Epithelial cell of proximal tubule (primary cell): ENCODE measurements around the gene PIGO. TPM values are rescaled to one million over a fixed set of nuclear protein-coding genes. Genes with fewer than 3 reads are reported as not detected.

Experiments
- DNase-seq: peaks from one replicate; pipeline ENCODE4 v3.0.0-alpha.2; 2011; ENCODE audit warnings: low read depth
- H3K4me3 ChIP-seq: 2 replicates; pipeline ENCODE4 v1.5.1; 2011; ENCODE audit warnings: low read depth, mild to moderate bottlenecking, low read length
- CTCF ChIP-seq: conservative IDR thresholded peaks from 2 replicates; pipeline ENCODE4 v1.5.1; 2012; ENCODE audit warnings: low read depth, mild to moderate bottlenecking, low read length
- total RNA-seq: library from RNA; depleted of rRNA; stranded (reverse); fragments of >200 nt; gene quantifications from 2 replicates; pipeline ENCODE4 v1.2.3, GENCODE V29; 2015

PIGO gene
- total RNA-seq, 1 donor from 2014 or later: 18.6 TPM

- peak overlapping the region; percentile 97 for H3K4me3 ChIP-seq
- no peak for TF ChIP-seq CTCF
- peak; percentile 80 for DNase-seq
Observed at GRCh38 chr9:35111001-35111933, 14.9 kb upstream of the PIGO start.

GRCh38 chr9:35110327-35110761, 14.0 kb upstream of the PIGO start:
- peak overlapping the region; percentile 97 for H3K4me3 ChIP-seq
- DNase-seq: no peak
- TF ChIP-seq CTCF: no peak

- no peak overlapping the region for H3K4me3 ChIP-seq
- DNase-seq: no peak
- no peak for TF ChIP-seq CTCF
Observed at GRCh38 chr9:35108946-35109575, 12.7 kb upstream of the PIGO start.

GRCh38 chr9:35108461-35108860, 12.1 kb upstream of the PIGO start:
- no peak overlapping the region for H3K4me3 ChIP-seq
- no peak for DNase-seq
- TF ChIP-seq CTCF: no peak

- DNase-seq: no peak
- no peak overlapping the region for H3K4me3 ChIP-seq
- TF ChIP-seq CTCF: no peak
Observed at GRCh38 chr9:35107297-35108290, 11.2 kb upstream of the PIGO start.

GRCh38 chr9:35106343-35106730, 9.9 kb upstream of the PIGO start:
- TF ChIP-seq CTCF: no peak
- no peak overlapping the region for H3K4me3 ChIP-seq
- DNase-seq: no peak
